ENCODE data around the gene SATB2.
A peak's percentile ranks its signal among the peaks of the same experiment; 100 is the strongest.

- TF ChIP-seq EZH2 (IDR thresholded peaks at IDR 0.05; ENCODE audit: borderline replicate concordance, low read length) = peak; percentile 19
- no peak for TF ChIP-seq CTCF (conservative IDR thresholded peaks at IDR 0.05 in 1 of 2, IDR thresholded peaks at IDR 0.05 in 1 of 2; ENCODE audit: extremely low read depth in 1 of 2, insufficient read depth in 1 of 2, low read depth in 1 of 2, low read length in 2 of 2)
Observed at GRCh38 chr2:199467066-199467822, 9.5 kb upstream of the SATB2 start.
